Effector memory CD8-positive, alpha-beta T cell (primary cell): Measurements from ENCODE around the gene DTNBP1.

Experiments used
- ATAC-seq: fragments of 150-1000 bp; cut with Tn5 transposase; replicated peaks from 2 replicates; pipeline ENCODE4 v1.10.0; 2021; ENCODE audit warnings: mild to moderate bottlenecking, moderate library complexity
- DNase-seq, 3 experiments: peaks; one replicate each; pipeline ENCODE4 v3.0.0; 2021
- H3K27ac Mint-ChIP-seq, 2 donors: one replicate each; pipeline ENCODE4 v1.8.0; 2022; ENCODE audit warnings: mild to moderate bottlenecking in 2 of 2, mixed read lengths in 2 of 2, moderate library complexity in 2 of 2
- H3K27me3 Mint-ChIP-seq, 2 donors: one replicate each; pipeline ENCODE4 v1.8.0; 2022; ENCODE audit warnings: mixed read lengths in 2 of 2
- H3K36me3 Mint-ChIP-seq: one replicate; pipeline ENCODE4 v1.8.0; 2022; ENCODE audit warnings: mild to moderate bottlenecking, moderate library complexity, mixed read lengths; ENCODE audit not compliant: insufficient read depth
- H3K4me1 Mint-ChIP-seq, 2 donors: one replicate each; pipeline ENCODE4 v1.8.0; 2022; ENCODE audit warnings: low read depth in 2 of 2, mixed read lengths in 2 of 2
- H3K4me3 Mint-ChIP-seq, 2 donors: one replicate each; pipeline ENCODE4 v1.8.0; 2022; ENCODE audit warnings: mild to moderate bottlenecking in 2 of 2, mixed read lengths in 2 of 2, moderate library complexity in 2 of 2
- H3K9me3 Mint-ChIP-seq, 2 donors: one replicate each; pipeline ENCODE4 v1.8.0; 2022; ENCODE audit warnings: mixed read lengths in 2 of 2

The DTNBP1 gene

DNA sequence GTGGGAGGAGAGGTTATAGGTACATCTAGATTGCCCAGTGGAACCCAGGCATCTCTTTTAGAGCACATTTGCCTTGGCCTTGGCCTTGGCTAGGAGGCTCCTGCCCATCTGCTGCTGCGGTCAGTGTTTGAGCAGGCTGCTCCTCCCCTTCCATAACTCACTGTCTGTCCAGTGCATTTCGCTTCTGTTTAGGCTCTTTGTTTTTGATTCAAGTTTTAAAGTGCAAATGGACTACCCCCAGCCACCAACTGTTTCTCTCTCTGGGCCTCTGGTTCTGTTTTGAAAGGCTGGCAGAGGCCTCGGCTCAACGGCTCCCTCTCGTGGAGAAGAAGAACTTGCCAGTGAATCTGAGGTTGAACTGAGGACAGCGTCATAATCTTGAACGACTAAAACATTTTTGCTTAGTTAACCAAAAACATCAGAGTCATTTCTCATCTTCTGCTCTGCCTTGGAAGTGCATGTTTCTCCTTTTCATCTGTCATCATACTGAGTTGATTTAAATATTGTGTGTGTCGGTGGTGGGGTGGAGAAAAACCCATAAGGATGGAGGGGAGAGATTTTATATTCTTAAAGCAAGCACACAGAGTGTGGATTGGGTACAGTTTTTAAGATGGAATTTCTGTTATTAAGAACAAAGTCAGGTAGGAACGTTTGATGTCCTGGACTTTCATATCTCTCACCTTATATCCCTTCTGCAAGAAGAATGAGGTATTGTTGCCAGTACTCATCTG is 171.4 kb downstream of the DTNBP1 start:
- Mint-ChIP-seq H3K9me3 (no peaks in the 10 kb centered on the region), H3K4me1 (peaks cover 13 to 29% of the 10 kb centered on the region in 2 donors), H3K27ac (peak overlapping the region in 1 of 2 donors; percentile 52), H3K4me3 (no peak overlapping the region), H3K36me3 (peaks cover 55% of the 10 kb centered on the region), H3K27me3 (no peaks in the 10 kb centered on the region)
- peak; percentile 78 for ATAC-seq
- peak; percentile 52 to 68 (median 56) for DNase-seq

DNA sequence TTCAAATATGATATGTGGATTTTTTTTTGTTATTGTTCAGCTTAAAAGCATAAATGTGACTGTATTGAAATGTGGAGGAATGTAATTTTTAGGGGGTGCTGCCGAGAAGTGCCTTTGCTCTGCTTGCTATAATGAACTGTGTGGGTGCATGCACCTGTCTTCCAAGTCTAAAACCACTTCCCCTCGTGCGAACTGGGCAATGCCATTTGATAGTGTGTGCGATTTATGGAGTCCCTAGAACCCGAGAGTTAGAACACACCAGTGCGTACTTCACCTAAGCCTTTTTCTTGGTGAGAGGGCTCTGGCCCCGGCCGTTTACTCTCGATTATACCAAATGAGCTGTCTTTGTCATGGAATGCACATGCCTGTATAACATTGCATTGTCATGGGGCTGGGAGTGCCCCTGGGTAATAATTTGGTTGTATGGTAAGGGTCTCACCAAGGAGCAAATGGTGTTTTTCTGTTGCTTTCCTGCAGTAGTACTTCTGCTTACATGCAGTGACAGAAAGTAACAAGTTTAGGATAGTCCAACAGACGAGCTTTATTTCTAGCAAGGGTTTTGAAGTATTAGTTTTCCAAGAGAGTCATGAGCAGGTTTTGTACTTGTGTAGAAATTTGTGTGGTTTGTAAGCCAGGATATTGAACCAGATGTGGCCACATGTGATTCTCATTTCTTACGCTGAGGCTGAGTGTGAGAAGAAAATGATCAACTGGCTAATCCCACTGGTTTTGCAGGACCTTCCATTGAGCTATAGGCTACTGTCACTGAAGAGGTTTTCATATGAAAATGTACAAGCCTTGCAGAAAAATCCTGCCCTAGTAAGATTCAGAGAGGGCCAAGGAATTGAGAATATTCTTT is 172.4 kb downstream of the DTNBP1 start:
- DNase-seq (no peak), ATAC-seq (no peak)
- Mint-ChIP-seq H3K36me3 (peaks cover 48% of the 10 kb centered on the region), H3K4me1 (peaks cover 13 to 30% of the 10 kb centered on the region in 2 donors), H3K27me3 (no peaks in the 10 kb centered on the region), H3K27ac (peak overlapping the region; percentile 55 to 68), H3K9me3 (no peaks in the 10 kb centered on the region), H3K4me3 (no peak overlapping the region)

DNA sequence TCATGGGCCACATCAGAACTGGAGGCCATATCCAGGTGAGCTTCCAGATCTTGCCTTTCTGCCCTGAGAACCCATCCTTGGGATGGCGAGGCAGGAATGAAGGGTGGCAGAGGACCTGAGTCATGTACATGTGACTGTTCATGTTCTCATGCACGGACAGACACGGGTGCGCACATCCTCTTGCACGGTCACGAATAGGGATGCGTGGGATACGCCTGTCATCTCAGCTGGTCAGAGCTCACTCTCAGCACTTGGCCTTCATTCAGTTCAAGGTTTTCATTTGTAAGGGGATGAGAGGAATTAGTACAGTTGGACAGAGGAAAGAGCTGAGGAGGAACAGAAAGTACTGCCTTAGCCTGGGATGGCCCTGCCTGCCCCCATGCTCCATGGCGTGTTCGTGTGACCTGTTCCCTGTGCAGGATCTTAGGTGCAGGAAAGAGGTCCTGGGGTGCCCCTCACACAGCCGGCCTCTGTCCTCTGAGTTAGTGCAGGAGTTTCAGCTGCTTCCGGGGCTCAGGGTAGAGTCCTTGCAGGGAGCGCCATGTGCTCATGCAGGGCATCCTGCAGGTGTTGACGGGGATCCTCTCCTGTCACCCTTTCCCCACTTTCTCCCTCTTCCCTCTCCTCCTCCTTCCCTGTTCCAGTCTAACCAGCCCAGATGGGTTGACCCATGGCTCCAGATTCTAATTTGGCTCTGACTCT is 173.4 kb downstream of the DTNBP1 start:
- Mint-ChIP-seq H3K4me3 (no peak overlapping the region), H3K9me3 (no peaks in the 10 kb centered on the region), H3K27ac (peak overlapping the region; percentile 55 to 68), H3K27me3 (no peaks in the 10 kb centered on the region), H3K36me3 (peaks cover 37% of the 10 kb centered on the region), H3K4me1 (peaks cover 15 to 33% of the 10 kb centered on the region in 2 donors)
- no peak for DNase-seq
- ATAC-seq = no peak

DNA sequence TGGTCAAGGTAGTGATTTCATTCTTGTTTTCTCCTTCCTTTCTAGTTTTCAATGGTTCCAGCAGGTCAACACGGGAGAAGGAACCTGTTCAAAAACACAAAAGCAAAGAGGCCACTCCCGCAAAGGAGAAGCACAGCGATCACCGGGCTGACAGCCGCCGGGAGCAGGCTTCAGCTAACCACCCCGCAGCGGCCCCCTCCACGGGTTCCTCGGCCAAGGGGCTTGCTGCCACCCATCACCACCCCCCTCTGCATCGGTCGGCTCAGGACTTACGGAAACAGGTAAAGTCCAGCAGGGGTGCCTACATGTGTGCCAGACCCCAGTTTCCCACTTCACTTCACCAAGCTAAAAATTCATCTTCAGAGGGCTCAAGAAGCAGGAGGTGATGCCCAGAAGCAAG is 175.6 kb downstream of the DTNBP1 start:
- ATAC-seq (no peak), DNase-seq (no peak)
- Mint-ChIP-seq H3K27ac (no peak overlapping the region), H3K27me3 (no peaks in the 10 kb centered on the region), H3K36me3 (peaks cover 26% of the 10 kb centered on the region), H3K4me1 (peaks cover 16 to 32% of the 10 kb centered on the region in 2 donors), H3K4me3 (no peak overlapping the region), H3K9me3 (no peaks in the 10 kb centered on the region)

DNA sequence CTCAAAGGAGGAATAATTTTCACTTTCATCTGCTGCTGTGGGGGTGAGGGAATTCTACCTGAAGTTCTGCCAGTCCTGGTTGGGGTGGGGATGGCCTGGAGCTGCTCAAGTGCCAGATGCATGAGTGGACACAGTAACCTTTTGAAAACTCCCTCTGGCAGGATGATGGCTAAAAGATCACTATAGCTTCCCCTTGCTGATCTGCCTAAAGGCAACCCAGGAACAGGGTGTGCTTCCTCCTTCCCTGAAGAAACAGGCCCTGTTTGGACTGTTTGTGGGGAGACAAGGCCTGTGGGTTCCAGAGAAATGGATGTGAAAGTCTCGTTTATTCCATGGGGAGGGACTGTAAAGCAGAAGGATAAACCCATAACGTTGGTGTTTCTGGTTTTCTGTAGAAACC is 176.9 kb downstream of the DTNBP1 start:
- Mint-ChIP-seq H3K27ac (peak overlapping the region; percentile 5 to 49), H3K36me3 (peaks cover 24% of the 10 kb centered on the region), H3K4me3 (no peak overlapping the region), H3K9me3 (no peaks in the 10 kb centered on the region), H3K4me1 (peaks cover 20 to 37% of the 10 kb centered on the region in 2 donors), H3K27me3 (no peaks in the 10 kb centered on the region)
- no peak for ATAC-seq
- DNase-seq = no peak

DNA sequence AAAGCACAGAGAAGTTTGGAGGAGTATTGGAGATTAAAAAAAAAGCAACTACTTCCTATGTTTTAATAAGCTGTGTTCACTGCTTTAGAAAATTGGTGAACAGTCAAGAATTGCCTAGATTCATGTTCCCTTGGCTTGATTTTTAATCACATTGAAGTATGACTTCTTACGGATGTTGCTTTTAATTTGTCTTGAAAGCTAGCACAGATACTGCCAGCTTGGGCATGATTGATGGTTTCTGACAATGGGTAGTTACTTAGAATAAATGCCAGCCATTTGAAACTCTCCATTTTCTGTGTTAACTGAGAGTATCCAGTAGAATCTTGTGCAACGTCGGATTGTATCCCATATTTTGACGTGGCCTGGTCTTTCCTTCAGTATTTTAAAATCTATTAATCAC is 178.0 kb downstream of the DTNBP1 start:
- no peaks in the 10 kb centered on the region for H3K9me3 Mint-ChIP-seq
- ATAC-seq = no peak
- no peak overlapping the region for H3K4me3 Mint-ChIP-seq
- peak overlapping the region in 1 of 2 donors; percentile 68 for H3K27ac Mint-ChIP-seq
- no peak for DNase-seq
- peaks cover 22% of the 10 kb centered on the region for H3K36me3 Mint-ChIP-seq
- no peaks in the 10 kb centered on the region for H3K27me3 Mint-ChIP-seq
- H3K4me1 Mint-ChIP-seq = peaks cover 22 to 36% of the 10 kb centered on the region in 2 donors

DNA sequence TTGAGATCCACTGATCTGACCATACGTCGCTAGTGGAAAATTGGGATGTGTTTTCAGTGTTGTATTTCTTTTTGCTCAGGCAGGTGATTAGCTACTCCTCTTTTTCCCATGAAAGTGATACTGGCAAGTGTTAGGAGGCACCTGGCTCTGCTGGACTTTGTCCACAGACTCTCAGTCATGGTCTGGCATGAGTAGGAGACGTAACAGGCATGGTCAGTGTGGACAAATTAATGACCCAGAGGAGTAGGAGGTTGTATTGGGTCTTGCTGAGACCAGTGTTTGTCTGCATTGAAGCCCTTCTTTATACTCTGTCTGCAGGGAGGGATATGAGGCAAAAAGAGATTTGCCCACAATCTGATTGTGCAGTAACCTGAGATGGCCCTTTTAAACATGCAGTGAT is 178.7 kb downstream of the DTNBP1 start:
- Mint-ChIP-seq H3K27ac (peak overlapping the region in 1 of 2 donors; percentile 31), H3K4me1 (peaks cover 24 to 34% of the 10 kb centered on the region in 2 donors), H3K4me3 (no peak overlapping the region), H3K9me3 (no peaks in the 10 kb centered on the region), H3K36me3 (peaks cover 17% of the 10 kb centered on the region), H3K27me3 (no peaks in the 10 kb centered on the region)
- ATAC-seq (no peak), DNase-seq (no peak)

DNA sequence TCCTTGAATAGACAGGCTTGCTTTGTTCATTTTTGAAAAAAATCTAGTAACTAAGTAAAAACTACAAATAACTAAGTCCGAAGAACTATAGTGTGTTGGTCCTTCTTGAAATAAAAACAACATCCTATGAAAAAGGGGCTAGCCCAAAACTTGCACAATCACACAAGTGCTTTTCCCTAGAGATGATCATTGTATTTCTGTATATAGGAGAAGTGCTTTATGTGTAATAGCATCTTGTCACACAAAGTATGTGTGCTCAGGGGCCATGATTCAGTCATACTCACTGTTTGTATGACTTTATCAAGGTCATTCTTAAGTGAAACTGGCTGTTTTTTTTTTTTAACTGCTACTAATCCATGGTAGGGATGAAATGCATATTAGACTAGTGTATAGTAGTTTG is 179.8 kb downstream of the DTNBP1 start:
- peaks cover 12% of the 10 kb centered on the region for H3K36me3 Mint-ChIP-seq
- no peaks in the 10 kb centered on the region for H3K9me3 Mint-ChIP-seq
- ATAC-seq (no peak), DNase-seq (no peak)
- peaks cover 26 to 41% of the 10 kb centered on the region in 2 donors for H3K4me1 Mint-ChIP-seq
- no peak overlapping the region for H3K4me3 Mint-ChIP-seq
- H3K27ac Mint-ChIP-seq = no peak overlapping the region
- H3K27me3 Mint-ChIP-seq = no peaks in the 10 kb centered on the region

DNA sequence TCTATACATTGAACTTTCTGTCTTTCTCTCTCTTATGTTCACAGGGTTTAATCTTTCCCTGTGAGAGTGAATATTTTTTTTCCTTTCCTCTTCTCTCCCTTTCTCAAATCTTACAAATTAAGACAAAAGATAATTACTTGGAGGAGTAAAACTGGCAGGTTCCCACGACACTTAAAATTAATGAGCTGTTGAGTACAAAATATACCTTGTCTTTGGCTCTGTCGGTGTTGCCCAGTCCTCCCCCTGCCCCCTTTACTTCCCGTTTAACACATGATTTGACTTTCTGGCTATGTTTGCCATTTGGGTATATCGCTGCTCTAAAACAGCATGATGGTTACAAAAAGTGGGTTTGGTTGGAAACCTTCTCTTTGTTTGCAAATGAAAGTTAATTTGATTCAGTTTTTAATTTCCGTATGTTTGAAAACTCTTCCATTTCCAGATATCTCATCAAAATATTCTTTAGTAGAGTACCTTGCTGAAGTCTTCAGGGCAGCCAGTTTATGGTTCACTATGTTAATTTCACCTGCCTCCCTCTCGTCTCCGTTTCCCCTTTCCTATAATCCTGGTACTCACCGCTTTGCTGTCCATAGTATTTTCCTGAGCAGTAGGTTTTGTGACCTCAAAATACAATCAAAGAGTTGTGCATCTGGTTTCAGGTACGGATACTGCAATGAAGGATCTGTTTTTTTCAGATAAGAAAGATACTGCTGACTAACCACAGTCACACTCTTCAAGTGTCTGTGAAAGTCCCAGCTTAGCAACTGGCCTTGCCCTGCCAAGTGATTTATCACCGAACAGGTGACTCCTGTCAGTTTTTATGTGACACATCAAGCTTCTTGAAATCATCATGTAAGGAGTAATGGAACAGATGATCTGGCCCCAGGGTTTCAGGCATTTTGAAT is 181.2 kb downstream of the DTNBP1 start:
- Mint-ChIP-seq H3K27ac (no peak overlapping the region), H3K9me3 (no peaks in the 10 kb centered on the region), H3K4me1 (peaks cover 26 to 45% of the 10 kb centered on the region in 2 donors), H3K36me3 (peaks cover 4% of the 10 kb centered on the region), H3K27me3 (no peaks in the 10 kb centered on the region), H3K4me3 (no peak overlapping the region)
- ATAC-seq (no peak), DNase-seq (no peak)

DNA sequence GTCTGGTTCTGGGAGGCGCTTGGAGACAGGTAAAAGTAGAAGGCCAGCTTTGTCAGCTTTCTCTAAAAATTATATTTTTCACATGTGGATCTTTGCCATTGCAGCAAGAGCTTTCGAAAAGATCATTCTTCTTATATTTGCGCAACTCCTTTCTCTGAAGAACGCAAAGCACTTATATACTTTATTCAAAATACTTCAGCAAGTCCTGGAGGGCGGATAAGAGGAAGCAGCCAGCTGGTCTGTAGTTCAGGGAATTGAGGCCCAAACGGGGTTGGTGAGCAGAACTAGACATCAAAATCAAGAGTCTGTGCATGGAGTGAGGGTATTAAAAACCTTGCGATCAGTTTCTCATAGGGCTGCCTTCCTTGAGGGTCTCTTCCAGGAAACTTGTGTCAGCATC is 182.3 kb downstream of the DTNBP1 start:
- Mint-ChIP-seq H3K4me3 (no peak overlapping the region), H3K27ac (peak overlapping the region in 1 of 2 donors; percentile 4), H3K27me3 (no peaks in the 10 kb centered on the region), H3K4me1 (peaks cover 26 to 44% of the 10 kb centered on the region in 2 donors), H3K9me3 (no peaks in the 10 kb centered on the region), H3K36me3 (peaks cover 2% of the 10 kb centered on the region)
- DNase-seq (no peak), ATAC-seq (no peak)

DNA sequence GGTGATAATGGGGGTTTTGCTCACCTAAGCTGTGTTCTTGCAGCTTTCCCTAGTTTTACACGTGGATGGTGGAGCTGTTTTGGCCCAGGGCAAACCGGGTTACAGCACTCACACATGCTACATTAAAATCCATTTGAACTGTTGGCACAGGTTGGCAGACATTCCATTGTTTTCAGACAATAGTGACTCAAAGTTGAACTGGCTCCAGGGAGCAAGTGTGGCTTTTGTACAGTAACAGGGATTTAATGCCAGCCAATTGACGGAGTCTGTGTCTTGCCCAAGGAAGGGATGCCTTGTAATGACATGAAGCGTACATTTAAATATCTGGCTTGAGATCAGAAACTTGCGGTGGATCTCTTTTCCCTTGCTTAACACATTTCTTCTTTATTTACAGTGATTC is 183.1 kb downstream of the DTNBP1 start:
- Mint-ChIP-seq H3K4me3 (no peak overlapping the region), H3K27me3 (no peaks in the 10 kb centered on the region), H3K27ac (peak overlapping the region in 1 of 2 donors; percentile 4), H3K9me3 (no peaks in the 10 kb centered on the region), H3K4me1 (peaks cover 27 to 39% of the 10 kb centered on the region in 2 donors), H3K36me3 (peaks cover 5% of the 10 kb centered on the region)
- DNase-seq = no peak
- ATAC-seq = no peak

DNA sequence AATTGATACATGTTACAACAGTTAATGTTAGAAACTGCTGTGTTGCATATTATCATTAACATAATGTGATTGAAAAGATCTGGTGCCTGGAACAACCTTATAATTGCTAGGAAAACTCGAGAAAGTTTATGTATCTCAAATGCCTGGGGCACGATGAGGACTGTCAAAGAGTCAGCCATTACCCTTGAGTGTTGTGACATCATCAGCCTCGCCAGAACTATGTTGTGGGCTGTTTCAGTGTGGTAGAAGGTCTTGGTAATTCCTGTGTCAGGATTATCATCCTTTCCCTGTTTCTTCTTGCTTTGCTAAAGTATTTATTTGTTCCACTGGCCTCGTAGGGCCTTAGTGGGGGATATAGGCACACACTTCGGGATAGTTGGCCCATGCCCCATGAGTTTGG is 185.1 kb downstream of the DTNBP1 start:
- DNase-seq (no peak), ATAC-seq (no peak)
- peaks cover 22 to 39% of the 10 kb centered on the region in 2 donors for H3K4me1 Mint-ChIP-seq
- H3K36me3 Mint-ChIP-seq = peaks cover 4% of the 10 kb centered on the region
- no peaks in the 10 kb centered on the region for H3K9me3 Mint-ChIP-seq
- no peaks in the 10 kb centered on the region for H3K27me3 Mint-ChIP-seq
- no peak overlapping the region for H3K4me3 Mint-ChIP-seq
- no peak overlapping the region for H3K27ac Mint-ChIP-seq
